HCT116 (cell line): Measurements from ENCODE around the gene CELF4. TPM values are rescaled to one million over a fixed set of nuclear protein-coding genes. Genes with fewer than 3 reads are reported as not detected.

Experiments used
- ATAC-seq: fragments of 200-7000 bp; cut with Tn5 transposase; 2 replicates; pipeline ENCODE4 v1.9.1; 2020; ENCODE audit warnings: mild to moderate bottlenecking, moderate library complexity
- BruUV-seq: library from RNA; stranded (reverse); fragments of 400-500 nt; replicated peaks from 2 replicates; lab custom pipeline; 2021; lab: Mats Ljungman, UMichigan
- CTCF ChIA-PET: fragments of 300-600 bp; sonication (Branson Sonifier 250); formaldehyde crosslinking; loops from one replicate; lab custom pipeline; 2021; ENCODE audit warnings: antibody characterized with exemption; lab: Charles Lee
- POLR2A ChIA-PET: fragments of 300-600, 350-600 bp; sonication (Branson Sonifier 250); formaldehyde crosslinking; loops from one replicate; lab custom pipeline; 2021; ENCODE audit warnings: antibody characterized with exemption; lab: Charles Lee
- RAD21 ChIA-PET, 2 experiments: fragments of 300-600 bp; sonication (Branson Sonifier 250); formaldehyde crosslinking; loops; one replicate each; lab custom pipeline; 2023; ENCODE audit warnings: low total read pairs in 2 of 2; ENCODE audit not compliant: uncharacterized antibody in 2 of 2, unreplicated experiment in 2 of 2, low non-redundant PET in 1 of 2; lab: Charles Lee
- DNase-seq: peaks from one replicate; pipeline ENCODE4 v3.0.0-alpha.2; 2010; ENCODE audit warnings: low read depth, low spot score
- H2AFZ ChIP-seq: fragments of 200-600 bp; shearing (Covaris generic), sonication (generic); 2 replicates; pipeline ENCODE4 v1.6.1; 2017; ENCODE audit warnings: low read depth, mixed run types, mixed read lengths, antibody characterized with exemption, low read length; ENCODE audit not compliant: poor library complexity, severe bottlenecking
- H3K27ac ChIP-seq: 2 replicates; pipeline ENCODE4 v1.5.1; 2012; ENCODE audit warnings: low read depth, low read length
- H3K27me3 ChIP-seq: fragments of 200-600 bp; sonication (generic); 2 replicates; pipeline ENCODE4 v1.6.1; 2016; ENCODE audit warnings: mixed run types, low read length, mixed read lengths; ENCODE audit not compliant: insufficient read depth
- H3K36me3 ChIP-seq, 2 experiments: fragments of 200-500 bp in 1 of 2; fragments of 200-600 bp in 1 of 2; sonication (Bioruptor generic) in 1 of 2; sonication (generic) in 1 of 2; 2 replicates each; pipeline versions ENCODE4 v1.5.1 to v1.6.1; 2014 to 2016; ENCODE audit warnings: low read length in 2 of 2, inconsistent platforms in 1 of 2, mixed read lengths in 1 of 2, mixed run types in 1 of 2; ENCODE audit not compliant: insufficient read depth in 2 of 2, control insufficient read depth in 1 of 2
- H3K4me1 ChIP-seq, 2 experiments: fragments of 200-600 bp in 1 of 2; sonication (generic) in 1 of 2; 2 replicates each; pipeline versions ENCODE4 v1.5.1 to v1.6.1; 2012 to 2017; ENCODE audit warnings: low read length in 2 of 2, inconsistent platforms in 1 of 2, mild to moderate bottlenecking in 1 of 2, mixed read lengths in 1 of 2, mixed run types in 1 of 2, moderate library complexity in 1 of 2; ENCODE audit not compliant: insufficient read depth in 2 of 2, control insufficient read depth in 1 of 2
- H3K4me2 ChIP-seq: fragments of 200-600 bp; sonication (generic); 2 replicates; pipeline ENCODE4 v1.6.1; 2017; ENCODE audit warnings: mixed run types, low read length, mixed read lengths
- H3K4me3 ChIP-seq, 2 experiments: fragments of 200-600 bp in 1 of 2; sonication (generic) in 1 of 2; replicated peaks in 1 of 2; 2 replicates each; pipeline ENCODE4 v1.5.1; 2011 to 2016; ENCODE audit warnings: low read length in 2 of 2, control low read depth in 1 of 2, low read depth in 1 of 2, mild to moderate bottlenecking in 1 of 2, mixed read lengths in 1 of 2, mixed run types in 1 of 2
- H3K79me2 ChIP-seq: fragments of 200-600 bp; sonication (generic); 2 replicates; pipeline ENCODE4 v1.6.1; 2017; ENCODE audit warnings: mild to moderate bottlenecking, mixed run types, low read length, moderate library complexity, mixed read lengths; ENCODE audit not compliant: insufficient read depth
- H3K9ac ChIP-seq: fragments of 200-600 bp; sonication (generic); 2 replicates; pipeline ENCODE4 v1.6.1; 2016; ENCODE audit warnings: low read length, mixed read lengths
- H3K9me2 ChIP-seq: fragments of 200-600 bp; sonication (generic), shearing (Covaris generic); 2 replicates; pipeline ENCODE4 v1.6.1; 2017; ENCODE audit warnings: mixed run types, mild to moderate bottlenecking, moderate library complexity; ENCODE audit not compliant: insufficient read depth
- H3K9me3 ChIP-seq, 2 experiments: fragments of 200-500 bp in 1 of 2; fragments of 200-600 bp in 1 of 2; sonication (Bioruptor generic) in 1 of 2; sonication (generic) in 1 of 2; 2 replicates each; pipeline ENCODE4 v1.6.1; 2014 to 2017; ENCODE audit warnings: low read length in 2 of 2, mixed read lengths in 2 of 2, inconsistent platforms in 1 of 2, low read depth in 1 of 2, mild to moderate bottlenecking in 1 of 2, mixed run types in 1 of 2, moderate library complexity in 1 of 2; ENCODE audit not compliant: control insufficient read depth in 1 of 2, insufficient read depth in 1 of 2
- H4K20me1 ChIP-seq: fragments of 200-600 bp; sonication (generic), shearing (Covaris generic); 2 replicates; pipeline ENCODE4 v1.6.1; 2017; ENCODE audit warnings: mixed run types, mild to moderate bottlenecking, moderate library complexity; ENCODE audit not compliant: insufficient read depth
- FOSL1 ChIP-seq: IDR thresholded peaks from 2 replicates; pipeline ENCODE4 v1.6.1; 2012; ENCODE audit warnings: low read depth
- POLR2A ChIP-seq: IDR thresholded peaks from 2 replicates; pipeline ENCODE4 v1.7.0; 2011; ENCODE audit warnings: borderline replicate concordance; ENCODE audit not compliant: insufficient read depth, insufficient read length; ENCODE audit errors: extremely low read depth
- SIN3A ChIP-seq: IDR thresholded peaks from 2 replicates; pipeline ENCODE4 v1.6.1; 2012; ENCODE audit warnings: low read depth
- TCF7L2 ChIP-seq: IDR thresholded peaks from 2 replicates; pipeline ENCODE4 v1.7.0; 2011; ENCODE audit warnings: borderline replicate concordance, inconsistent platforms; ENCODE audit not compliant: insufficient read depth, insufficient read length; ENCODE audit errors: extremely low read depth
- intact Hi-C: fragments of 100-400 bp; cut with micrococcal nuclease; formaldehyde crosslinking; loops from 2 replicates; pipeline ENCODE4 v1.10.0; 2022
- total RNA-seq: library from RNA; stranded (reverse); gene quantifications from one replicate; pipeline ENCODE4 v1.2.1, GENCODE V29; 2021; ENCODE audit not compliant: unreplicated experiment

The CELF4 gene
- total RNA-seq, 1 experiment from 2014 or later = not detected

DNA sequence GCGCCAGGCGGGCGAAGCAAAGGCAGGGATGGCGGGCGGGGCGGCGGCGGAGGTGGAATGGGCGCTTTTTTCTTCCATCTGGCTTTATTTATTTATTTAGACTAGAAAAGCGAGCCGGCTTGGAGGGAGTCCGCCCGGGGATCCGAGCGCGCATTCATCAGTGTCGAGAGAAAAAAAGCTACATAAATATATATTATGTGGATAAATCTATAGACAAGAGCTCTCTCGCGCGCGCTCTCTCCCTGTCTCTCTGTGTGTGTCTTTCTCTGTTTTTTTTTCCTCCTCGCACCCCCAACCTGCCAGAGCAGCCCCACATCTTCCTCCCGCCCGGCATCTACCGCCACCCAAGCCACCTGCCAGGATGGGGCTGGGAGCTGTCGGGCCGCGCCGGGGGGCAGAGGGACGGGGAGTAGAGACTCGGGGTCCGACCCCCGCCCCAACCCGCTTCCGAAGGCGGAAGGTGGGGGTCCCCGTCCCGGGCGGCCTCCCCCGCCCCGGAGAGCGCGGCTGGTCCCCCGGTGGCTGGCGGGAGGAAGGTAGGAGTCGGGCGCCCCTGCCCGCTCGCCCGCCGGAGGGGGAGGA, 972 bp upstream of the CELF4 start:
- CTCF ChIA-PET = no interaction called here

DNA sequence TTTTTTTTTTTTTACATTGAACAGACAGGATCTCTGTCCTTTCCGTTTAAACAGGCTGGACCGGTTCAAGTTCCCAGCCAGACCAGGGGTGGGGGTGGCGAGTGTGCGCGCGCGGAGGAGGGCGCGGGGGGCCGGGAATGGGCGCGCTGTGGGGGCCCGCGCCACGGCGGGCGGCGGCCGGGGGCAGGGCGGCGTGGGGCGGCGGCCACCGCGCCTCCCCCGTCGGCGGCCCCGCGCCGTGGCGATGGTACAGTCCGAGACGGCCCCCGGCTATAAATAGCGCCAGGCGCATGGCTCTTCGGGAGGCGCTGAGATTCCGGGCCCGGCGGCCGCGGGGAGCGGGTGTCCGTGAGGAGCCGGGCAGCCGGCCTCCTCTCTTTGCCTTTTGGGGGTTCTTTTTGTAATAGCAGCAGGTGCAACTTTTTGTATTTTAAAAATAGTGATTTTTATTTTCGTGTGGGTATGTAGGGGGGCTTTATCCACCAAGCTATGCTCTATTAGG, 430 bp upstream of the CELF4 start:
- peak overlapping the region; percentile 46 for H3K4me2 ChIP-seq
- intact Hi-C loops = no loop called here
- no peak overlapping the region for H3K9ac ChIP-seq
- H3K27ac ChIP-seq = no peak overlapping the region
- ATAC-seq (peak; percentile 79), DNase-seq (no peak)
- H3K79me2 ChIP-seq = no peaks in the 10 kb centered on the region
- H3K4me3 ChIP-seq = no peak overlapping the region
- no peaks in the 10 kb centered on the region for H4K20me1 ChIP-seq
- ChIA-PET CTCF (no interaction called here), RAD21 (no interaction called here), POLR2A (no interaction called here)
- peaks cover 22% of the 10 kb centered on the region for H3K27me3 ChIP-seq
- no peaks in the 10 kb centered on the region for H3K4me1 ChIP-seq
- H3K9me2 ChIP-seq = no peaks in the 10 kb centered on the region
- TF ChIP-seq TCF7L2 = no peak
- BruUV-seq = no TSS peak
- H3K36me3 ChIP-seq = no peaks in the 10 kb centered on the region
- H3K9me3 ChIP-seq = no peaks in the 10 kb centered on the region
- H2AFZ ChIP-seq = no peak overlapping the region

More for the DNA sequence above, 972 bp upstream of the CELF4 start:
- Histone ChIP-seq H3K79me2 (no peaks in the 10 kb centered on the region), H3K9me3 (no peaks in the 10 kb centered on the region), H3K9me2 (no peaks in the 10 kb centered on the region), H2AFZ (no peak overlapping the region), H3K27me3 (peaks cover 17% of the 10 kb centered on the region), H3K9ac (no peak overlapping the region), H3K4me1 (no peaks in the 10 kb centered on the region), H4K20me1 (no peaks in the 10 kb centered on the region), H3K27ac (no peak overlapping the region), H3K36me3 (no peaks in the 10 kb centered on the region), H3K4me2 (peak overlapping the region; percentile 46), H3K4me3 (no peak overlapping the region)
- intact Hi-C loops = no loop called here
- ChIA-PET RAD21 (no interaction called here), POLR2A (no interaction called here)
- no peak for TF ChIP-seq SIN3A
- TF ChIP-seq POLR2A = no peak
- no peak for TF ChIP-seq FOSL1
- no peak for TF ChIP-seq TCF7L2
- BruUV-seq = no TSS peak
- DNase-seq = no peak
- no peak for ATAC-seq
